Neural cell (in vitro differentiated cells): ENCODE measurements around the gene SLC4A9. TPM values are rescaled to one million over a fixed set of nuclear protein-coding genes. Genes with fewer than 3 reads are reported as not detected.

Source experiments
- H2AFZ ChIP-seq: fragments of 200-600, 300-800 bp; sonication (generic), shearing (Covaris generic); 2 replicates; pipeline ENCODE4 v1.6.0; 2014; ENCODE audit warnings: low read depth, mild to moderate bottlenecking, antibody characterized with exemption, low read length, moderate library complexity
- H3F3A ChIP-seq: fragments of 200-600 bp; shearing (Covaris generic); 2 replicates; pipeline ENCODE4 v1.6.1; 2016; ENCODE audit warnings: mild to moderate bottlenecking, moderate library complexity, mixed read lengths, antibody characterized with exemption, low read length; ENCODE audit not compliant: insufficient read depth, poor library complexity, severe bottlenecking
- H3K27ac ChIP-seq: fragments of 200-600, 300-800 bp; sonication (generic), shearing (Covaris generic); 2 replicates; pipeline ENCODE4 v1.5.1; 2014; ENCODE audit warnings: mild to moderate bottlenecking, low read length, moderate library complexity
- H3K27me3 ChIP-seq: fragments of 300-800, 200-600 bp; sonication (generic), shearing (Covaris generic); 2 replicates; pipeline ENCODE4 v1.6.0; 2014; ENCODE audit warnings: mild to moderate bottlenecking, low read depth, low read length, moderate library complexity; ENCODE audit not compliant: insufficient read depth
- H3K36me3 ChIP-seq: fragments of 300-800, 200-600 bp; sonication (generic), shearing (Covaris generic); 2 replicates; pipeline ENCODE4 v1.5.1; 2014; ENCODE audit warnings: mild to moderate bottlenecking, antibody characterized with exemption, low read length, moderate library complexity; ENCODE audit not compliant: insufficient read depth
- H3K4me2 ChIP-seq: fragments of 300-800, 200-600 bp; sonication (generic), shearing (Covaris generic); 2 replicates; pipeline ENCODE4 v1.6.0; 2014; ENCODE audit warnings: mild to moderate bottlenecking, low read length
- H3K4me3 ChIP-seq: fragments of 300-800, 200-600 bp; sonication (generic), shearing (Covaris generic); 2 replicates; pipeline ENCODE4 v1.5.1; 2014; ENCODE audit warnings: mild to moderate bottlenecking, low read length, moderate library complexity
- H3K79me2 ChIP-seq: fragments of 200-600 bp; shearing (Covaris generic); replicated peaks from 2 replicates; pipeline ENCODE4 v1.6.0; 2014; ENCODE audit warnings: mild to moderate bottlenecking, low read length, moderate library complexity; ENCODE audit not compliant: insufficient read depth
- H3K9ac ChIP-seq: fragments of 300-800, 200-600 bp; sonication (generic), shearing (Covaris generic); 2 replicates; pipeline ENCODE4 v1.6.1; 2016; ENCODE audit warnings: mild to moderate bottlenecking, low read length, mixed read lengths
- H3K9me2 ChIP-seq: fragments of 200-600 bp; shearing (Covaris generic); 2 replicates; pipeline ENCODE4 v1.6.1; 2016; ENCODE audit warnings: mild to moderate bottlenecking, low read length, mixed read lengths; ENCODE audit not compliant: insufficient read depth
- H3K9me3 ChIP-seq: fragments of 200-600, 300-800 bp; sonication (generic), shearing (Covaris generic); 2 replicates; pipeline ENCODE4 v1.6.1; 2016; ENCODE audit warnings: mild to moderate bottlenecking, mixed run types, low read length, moderate library complexity, mixed read lengths
- H4K20me1 ChIP-seq: fragments of 200-600 bp; shearing (Covaris generic); 2 replicates; pipeline ENCODE4 v1.6.1; 2016; ENCODE audit warnings: mild to moderate bottlenecking, mixed run types; ENCODE audit not compliant: insufficient read depth
- EP300 ChIP-seq: fragments of 450-650 bp; conservative IDR thresholded peaks from 2 replicates; pipeline ENCODE4 v1.6.1; 2014; ENCODE audit warnings: antibody characterized with exemption, mild to moderate bottlenecking, moderate library complexity; ENCODE audit not compliant: poor library complexity, severe bottlenecking
- EZH2 ChIP-seq: fragments of 200-600, 300-800 bp; shearing (Covaris generic), sonication (generic); IDR thresholded peaks from 2 replicates; pipeline ENCODE4 v1.6.1; 2014; ENCODE audit warnings: antibody characterized with exemption, low read length, borderline replicate concordance, mild to moderate bottlenecking; ENCODE audit not compliant: insufficient read depth, poor library complexity, severe bottlenecking
- MXI1 ChIP-seq: fragments of 450-650 bp; conservative IDR thresholded peaks from 2 replicates; pipeline ENCODE4 v1.6.1; 2014; ENCODE audit warnings: antibody characterized with exemption, mild to moderate bottlenecking; ENCODE audit not compliant: poor library complexity, severe bottlenecking
- POLR2AphosphoS5 ChIP-seq: IDR thresholded peaks from 2 replicates; pipeline ENCODE4 v1.6.1; 2012
- RAD21 ChIP-seq: fragments of 450-650 bp; conservative IDR thresholded peaks from 2 replicates; pipeline ENCODE4 v1.6.1; 2014; ENCODE audit warnings: antibody characterized with exemption, mild to moderate bottlenecking, moderate library complexity
- SMC3 ChIP-seq: fragments of 450-650 bp; conservative IDR thresholded peaks from 2 replicates; pipeline ENCODE4 v1.6.1; 2014; ENCODE audit warnings: antibody characterized with exemption, mild to moderate bottlenecking, moderate library complexity; ENCODE audit not compliant: poor library complexity
- TAF1 ChIP-seq: IDR thresholded peaks from 2 replicates; pipeline ENCODE4 v1.6.1; 2012; ENCODE audit warnings: low read depth
- polyA plus RNA-seq: library from polyadenylated mRNA; depleted of rRNA; stranded (reverse); fragments of >200 nt; gene quantifications from 2 replicates; pipeline ENCODE4 v1.2.3, GENCODE V29; 2014
- TF ChIP-seq, protein P1 (sequence below): fragments of 450-650 bp; IDR thresholded peaks from 2 replicates; pipeline ENCODE4 v1.5.1; 2014; ENCODE audit warnings: antibody characterized with exemption, mild to moderate bottlenecking, moderate library complexity; ENCODE audit not compliant: poor library complexity, severe bottlenecking
- TF ChIP-seq, protein P2 (sequence below): IDR thresholded peaks from 2 replicates; pipeline ENCODE4 v1.6.1; 2012; ENCODE audit warnings: borderline replicate concordance

Gene SLC4A9
- polyA plus RNA-seq, 1 donor from 2014 or later, result not detected

DNA sequence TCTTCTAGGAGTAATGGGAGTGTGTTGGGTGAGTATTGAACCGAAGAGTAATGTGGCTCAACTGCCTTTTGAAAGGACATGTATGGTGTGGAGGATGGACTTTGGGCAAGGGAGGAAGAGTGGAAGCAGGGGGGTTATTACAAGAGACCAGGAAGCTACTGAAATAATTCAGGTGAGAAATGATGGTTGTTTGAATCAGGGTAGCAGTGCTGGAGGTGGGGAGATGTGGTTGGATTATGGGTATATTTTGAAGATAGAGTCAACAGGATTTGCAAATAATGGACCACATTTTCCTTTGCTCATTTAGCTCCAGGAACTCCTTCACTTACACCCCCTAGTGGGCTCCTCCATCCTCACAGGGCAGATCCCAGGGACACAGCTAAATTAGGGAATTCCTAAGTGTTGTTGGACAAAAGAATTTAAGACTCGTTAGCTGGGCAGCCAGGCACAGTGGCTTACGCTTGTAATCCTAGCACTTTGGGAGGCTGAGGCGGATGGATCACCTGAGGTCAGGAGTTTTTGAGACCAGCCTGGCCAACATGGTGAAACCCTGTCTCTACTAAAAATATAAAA, 1.2 kb upstream of the SLC4A9 start:
- H3K9me3 ChIP-seq, result no peaks in the 10 kb centered on the region
- H3K36me3 ChIP-seq, result no peaks in the 10 kb centered on the region
- H3F3A ChIP-seq, result no peaks in the 10 kb centered on the region
- no peaks in the 10 kb centered on the region for H3K27me3 ChIP-seq
- no peaks in the 10 kb centered on the region for H3K9me2 ChIP-seq
- H3K79me2 ChIP-seq, result no peaks in the 10 kb centered on the region
- TF ChIP-seq SMC3 (no peak), POLR2AphosphoS5 (no peak), TAF1 (no peak), RAD21 (no peak), EZH2 (no peak), MXI1 (no peak), EP300 (no peak)
- TF ChIP-seq, protein P1, sequence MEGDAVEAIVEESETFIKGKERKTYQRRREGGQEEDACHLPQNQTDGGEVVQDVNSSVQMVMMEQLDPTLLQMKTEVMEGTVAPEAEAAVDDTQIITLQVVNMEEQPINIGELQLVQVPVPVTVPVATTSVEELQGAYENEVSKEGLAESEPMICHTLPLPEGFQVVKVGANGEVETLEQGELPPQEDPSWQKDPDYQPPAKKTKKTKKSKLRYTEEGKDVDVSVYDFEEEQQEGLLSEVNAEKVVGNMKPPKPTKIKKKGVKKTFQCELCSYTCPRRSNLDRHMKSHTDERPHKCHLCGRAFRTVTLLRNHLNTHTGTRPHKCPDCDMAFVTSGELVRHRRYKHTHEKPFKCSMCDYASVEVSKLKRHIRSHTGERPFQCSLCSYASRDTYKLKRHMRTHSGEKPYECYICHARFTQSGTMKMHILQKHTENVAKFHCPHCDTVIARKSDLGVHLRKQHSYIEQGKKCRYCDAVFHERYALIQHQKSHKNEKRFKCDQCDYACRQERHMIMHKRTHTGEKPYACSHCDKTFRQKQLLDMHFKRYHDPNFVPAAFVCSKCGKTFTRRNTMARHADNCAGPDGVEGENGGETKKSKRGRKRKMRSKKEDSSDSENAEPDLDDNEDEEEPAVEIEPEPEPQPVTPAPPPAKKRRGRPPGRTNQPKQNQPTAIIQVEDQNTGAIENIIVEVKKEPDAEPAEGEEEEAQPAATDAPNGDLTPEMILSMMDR, result no peak
- TF ChIP-seq, protein P2, sequence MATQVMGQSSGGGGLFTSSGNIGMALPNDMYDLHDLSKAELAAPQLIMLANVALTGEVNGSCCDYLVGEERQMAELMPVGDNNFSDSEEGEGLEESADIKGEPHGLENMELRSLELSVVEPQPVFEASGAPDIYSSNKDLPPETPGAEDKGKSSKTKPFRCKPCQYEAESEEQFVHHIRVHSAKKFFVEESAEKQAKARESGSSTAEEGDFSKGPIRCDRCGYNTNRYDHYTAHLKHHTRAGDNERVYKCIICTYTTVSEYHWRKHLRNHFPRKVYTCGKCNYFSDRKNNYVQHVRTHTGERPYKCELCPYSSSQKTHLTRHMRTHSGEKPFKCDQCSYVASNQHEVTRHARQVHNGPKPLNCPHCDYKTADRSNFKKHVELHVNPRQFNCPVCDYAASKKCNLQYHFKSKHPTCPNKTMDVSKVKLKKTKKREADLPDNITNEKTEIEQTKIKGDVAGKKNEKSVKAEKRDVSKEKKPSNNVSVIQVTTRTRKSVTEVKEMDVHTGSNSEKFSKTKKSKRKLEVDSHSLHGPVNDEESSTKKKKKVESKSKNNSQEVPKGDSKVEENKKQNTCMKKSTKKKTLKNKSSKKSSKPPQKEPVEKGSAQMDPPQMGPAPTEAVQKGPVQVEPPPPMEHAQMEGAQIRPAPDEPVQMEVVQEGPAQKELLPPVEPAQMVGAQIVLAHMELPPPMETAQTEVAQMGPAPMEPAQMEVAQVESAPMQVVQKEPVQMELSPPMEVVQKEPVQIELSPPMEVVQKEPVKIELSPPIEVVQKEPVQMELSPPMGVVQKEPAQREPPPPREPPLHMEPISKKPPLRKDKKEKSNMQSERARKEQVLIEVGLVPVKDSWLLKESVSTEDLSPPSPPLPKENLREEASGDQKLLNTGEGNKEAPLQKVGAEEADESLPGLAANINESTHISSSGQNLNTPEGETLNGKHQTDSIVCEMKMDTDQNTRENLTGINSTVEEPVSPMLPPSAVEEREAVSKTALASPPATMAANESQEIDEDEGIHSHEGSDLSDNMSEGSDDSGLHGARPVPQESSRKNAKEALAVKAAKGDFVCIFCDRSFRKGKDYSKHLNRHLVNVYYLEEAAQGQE, result no peak
- H3K4me3 ChIP-seq, result no peak overlapping the region
- H4K20me1 ChIP-seq, result no peaks in the 10 kb centered on the region
- no peak overlapping the region for H3K9ac ChIP-seq
- H2AFZ ChIP-seq, result no peak overlapping the region
- H3K27ac ChIP-seq, result no peak overlapping the region
- no peak overlapping the region for H3K4me2 ChIP-seq

DNA sequence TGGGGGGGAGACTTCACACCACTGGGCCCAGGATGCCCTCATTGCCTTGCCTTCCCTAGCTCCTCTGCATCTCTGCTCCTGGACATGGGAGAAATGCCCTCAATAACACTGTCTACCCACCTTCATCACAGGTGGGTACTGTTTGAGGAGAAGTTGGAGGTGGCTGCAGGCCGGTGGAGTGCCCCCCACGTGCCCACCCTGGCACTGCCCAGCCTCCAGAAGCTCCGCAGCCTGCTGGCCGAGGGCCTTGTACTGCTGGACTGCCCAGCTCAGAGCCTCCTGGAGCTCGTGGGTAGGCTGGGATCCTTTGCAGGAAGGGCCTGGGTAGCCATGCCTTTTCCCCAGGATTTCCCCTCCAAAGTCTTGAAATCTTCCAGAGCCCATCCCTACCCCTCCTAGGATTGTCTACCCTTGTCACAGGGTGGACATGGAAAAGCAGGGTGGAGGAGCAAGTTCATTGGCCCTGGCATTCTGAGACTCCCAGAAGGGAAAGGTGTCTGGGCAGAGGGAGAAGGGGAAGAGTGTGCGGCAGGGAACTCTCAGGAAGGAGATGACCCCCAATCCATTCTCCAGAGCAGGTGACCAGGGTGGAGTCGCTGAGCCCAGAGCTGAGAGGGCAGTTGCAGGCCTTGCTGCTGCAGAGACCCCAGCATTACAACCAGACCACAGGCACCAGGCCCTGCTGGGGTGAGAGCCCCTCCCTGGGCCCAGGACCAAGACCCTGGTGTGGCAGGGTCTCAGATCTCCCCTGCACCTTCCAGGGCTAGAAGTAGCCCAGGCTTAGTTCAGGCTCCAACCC, 886 bp downstream of the SLC4A9 start:
- Histone ChIP-seq H3K9me3 (no peaks in the 10 kb centered on the region), H3K9ac (no peak overlapping the region), H3K27me3 (no peaks in the 10 kb centered on the region), H3K36me3 (no peaks in the 10 kb centered on the region), H3K9me2 (no peaks in the 10 kb centered on the region), H3K4me2 (no peak overlapping the region), H2AFZ (no peak overlapping the region), H4K20me1 (no peaks in the 10 kb centered on the region), H3K4me3 (no peak overlapping the region), H3K79me2 (no peaks in the 10 kb centered on the region), H3F3A (no peaks in the 10 kb centered on the region), H3K27ac (no peak overlapping the region)
- TF ChIP-seq, protein P1, result no peak
- TF ChIP-seq MXI1 (no peak), RAD21 (no peak), SMC3 (no peak)
